HepG2 (cell line): ENCODE measurements around the gene CD36. TPM values are rescaled to one million over a fixed set of nuclear protein-coding genes. Genes with fewer than 3 reads are reported as not detected.
A peak's percentile ranks its signal among the peaks of the same experiment; 100 is the strongest.

Source experiments
- HINFP ChIP-seq: sonication (generic); formaldehyde crosslinking; IDR thresholded peaks from 2 replicates; pipeline ENCODE4 v1.4.0; 2020; ENCODE audit warnings: low read depth, mild to moderate bottlenecking, missing genetic modification reagents
- NR0B2 ChIP-seq: sonication (generic); formaldehyde crosslinking; IDR thresholded peaks from 2 replicates; pipeline ENCODE4 v1.4.0; 2020; ENCODE audit warnings: mild to moderate bottlenecking, missing genetic modification reagents
- PHF5A ChIP-seq: IDR thresholded peaks from one replicate; pipeline ENCODE4 v1.6.1; 2018; ENCODE audit warnings: low read depth, missing genetic modification reagents; ENCODE audit not compliant: unreplicated experiment
- SUZ12 ChIP-seq: fragments of 150-350 bp; IDR thresholded peaks from 2 replicates; pipeline ENCODE4 v1.6.1; 2014; ENCODE audit warnings: low read depth, low read length
- TBX3 ChIP-seq: fragments of 450-650 bp; IDR thresholded peaks from 2 replicates; pipeline ENCODE4 v1.6.1; 2017; ENCODE audit warnings: antibody characterized with exemption, mild to moderate bottlenecking, inconsistent platforms, borderline replicate concordance
- U2AF2 ChIP-seq: fragments of 200-400 bp; formaldehyde crosslinking; IDR thresholded peaks from 2 replicates; pipeline ENCODE4 v1.6.1; 2017; ENCODE audit warnings: low read depth, mild to moderate bottlenecking, low read length
- YEATS2 ChIP-seq: sonication (generic); formaldehyde crosslinking; IDR thresholded peaks from 2 replicates; pipeline ENCODE4 v1.4.0; 2020; ENCODE audit warnings: missing genetic modification reagents, borderline replicate concordance
- ZBTB33 ChIP-seq: sonication (generic); formaldehyde crosslinking; IDR thresholded peaks from 2 replicates; pipeline ENCODE4 v1.4.0; 2020; ENCODE audit warnings: missing genetic modification reagents
- ZNF136 ChIP-seq: sonication (generic); formaldehyde crosslinking; IDR thresholded peaks from 2 replicates; pipeline ENCODE4 v1.8.1; 2022; ENCODE audit warnings: low read depth, mild to moderate bottlenecking, moderate library complexity, missing genetic modification reagents
- ZNF3 ChIP-seq: IDR thresholded peaks from 2 replicates; pipeline ENCODE4 v1.7.0; 2017; ENCODE audit warnings: inconsistent platforms
- ZNF446 ChIP-seq: sonication (generic); formaldehyde crosslinking; IDR thresholded peaks from 2 replicates; pipeline ENCODE4 v1.5.0; 2020; ENCODE audit warnings: mild to moderate bottlenecking, missing genetic modification reagents
- ZNF530 ChIP-seq: sonication (generic); formaldehyde crosslinking; IDR thresholded peaks from 2 replicates; pipeline ENCODE4 v1.5.0; 2020; ENCODE audit warnings: low read depth, mild to moderate bottlenecking, missing genetic modification reagents
- ZNF629 ChIP-seq: sonication (generic); formaldehyde crosslinking; conservative IDR thresholded peaks from 2 replicates; pipeline ENCODE4 v1.5.0; 2020; ENCODE audit warnings: missing genetic modification reagents
- ZSCAN9 ChIP-seq: IDR thresholded peaks from 2 replicates; pipeline ENCODE4 v1.6.1; 2016; ENCODE audit warnings: borderline replicate concordance
- polyA plus RNA-seq, 8 experiments: library from polyadenylated mRNA; depleted of rRNA in 3 of 8; stranded (reverse) in 7 of 8; unstranded in 1 of 8; fragments of >200 nt; fragmentation: Illumina TruSeq in 4 of 8; extraction: Trizol in 4 of 8; gene quantifications; 2 replicates each; pipeline versions ENCODE4 v1.2.1 to v1.2.3, GENCODE V29; 2011 to 2016; ENCODE audit warnings: low read depth in 4 of 8, missing spikeins in 1 of 8, mixed read lengths in 1 of 8; ENCODE audit not compliant: insufficient read depth in 1 of 8
- total RNA-seq, 5 experiments: library from RNA; depleted of rRNA; stranded (reverse); fragments of >200 nt; fragmentation: Illumina TruSeq; extraction: Trizol; gene quantifications; 2 replicates each; pipeline ENCODE4 v1.2.3, GENCODE V29; 2016; ENCODE audit warnings: low read depth in 1 of 5
- TF ChIP-seq, protein P1 (sequence below): IDR thresholded peaks from 2 replicates; pipeline ENCODE4 v1.6.1; 2016; ENCODE audit warnings: control low read depth
- TF ChIP-seq, protein P2 (sequence below): sonication (generic); formaldehyde crosslinking; conservative IDR thresholded peaks from 2 replicates; pipeline ENCODE4 v1.8.0; 2022; ENCODE audit warnings: missing genetic modification reagents
- TF ChIP-seq, protein P3 (sequence below): sonication (generic); formaldehyde crosslinking; IDR thresholded peaks from 2 replicates; pipeline ENCODE4 v1.4.0; 2020; ENCODE audit warnings: low read depth, missing genetic modification reagents

Gene CD36
- total and polyA plus RNA-seq, 2 of the 13 experiments (the other 11 are each of a cell fraction or from before 2014, with no cell fraction given), result 2.8 to 4.8 TPM

GRCh38 chr7:80611779-80612178 is 26.7 kb upstream of the CD36 start (continued):
- no peak for TF ChIP-seq ZNF136 (CRISPR knock-in tag)
- no peak for TF ChIP-seq ZNF3 (CRISPR knock-in tag)
- no peak for TF ChIP-seq YEATS2
- TF ChIP-seq ZNF446 (CRISPR knock-in tag), result no peak
- TF ChIP-seq NR0B2 (CRISPR knock-in tag), result no peak
- TF ChIP-seq ZNF530 (CRISPR knock-in tag), result no peak
- no peak for TF ChIP-seq SUZ12
- TF ChIP-seq, protein P1, sequence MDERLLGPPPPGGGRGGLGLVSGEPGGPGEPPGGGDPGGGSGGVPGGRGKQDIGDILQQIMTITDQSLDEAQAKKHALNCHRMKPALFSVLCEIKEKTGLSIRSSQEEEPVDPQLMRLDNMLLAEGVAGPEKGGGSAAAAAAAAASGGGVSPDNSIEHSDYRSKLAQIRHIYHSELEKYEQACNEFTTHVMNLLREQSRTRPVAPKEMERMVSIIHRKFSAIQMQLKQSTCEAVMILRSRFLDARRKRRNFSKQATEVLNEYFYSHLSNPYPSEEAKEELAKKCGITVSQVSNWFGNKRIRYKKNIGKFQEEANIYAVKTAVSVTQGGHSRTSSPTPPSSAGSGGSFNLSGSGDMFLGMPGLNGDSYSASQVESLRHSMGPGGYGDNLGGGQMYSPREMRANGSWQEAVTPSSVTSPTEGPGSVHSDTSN (CRISPR knock-in tag), result no peak
- TF ChIP-seq ZBTB33 (CRISPR knock-in tag), result no peak
- TF ChIP-seq ZSCAN9 (CRISPR knock-in tag), result no peak
- TF ChIP-seq, protein P2, sequence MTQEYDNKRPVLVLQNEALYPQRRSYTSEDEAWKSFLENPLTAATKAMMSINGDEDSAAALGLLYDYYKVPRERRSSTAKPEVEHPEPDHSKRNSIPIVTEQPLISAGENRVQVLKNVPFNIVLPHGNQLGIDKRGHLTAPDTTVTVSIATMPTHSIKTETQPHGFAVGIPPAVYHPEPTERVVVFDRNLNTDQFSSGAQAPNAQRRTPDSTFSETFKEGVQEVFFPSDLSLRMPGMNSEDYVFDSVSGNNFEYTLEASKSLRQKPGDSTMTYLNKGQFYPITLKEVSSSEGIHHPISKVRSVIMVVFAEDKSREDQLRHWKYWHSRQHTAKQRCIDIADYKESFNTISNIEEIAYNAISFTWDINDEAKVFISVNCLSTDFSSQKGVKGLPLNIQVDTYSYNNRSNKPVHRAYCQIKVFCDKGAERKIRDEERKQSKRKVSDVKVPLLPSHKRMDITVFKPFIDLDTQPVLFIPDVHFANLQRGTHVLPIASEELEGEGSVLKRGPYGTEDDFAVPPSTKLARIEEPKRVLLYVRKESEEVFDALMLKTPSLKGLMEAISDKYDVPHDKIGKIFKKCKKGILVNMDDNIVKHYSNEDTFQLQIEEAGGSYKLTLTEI (CRISPR knock-in tag), result no peak
- TF ChIP-seq, protein P3, sequence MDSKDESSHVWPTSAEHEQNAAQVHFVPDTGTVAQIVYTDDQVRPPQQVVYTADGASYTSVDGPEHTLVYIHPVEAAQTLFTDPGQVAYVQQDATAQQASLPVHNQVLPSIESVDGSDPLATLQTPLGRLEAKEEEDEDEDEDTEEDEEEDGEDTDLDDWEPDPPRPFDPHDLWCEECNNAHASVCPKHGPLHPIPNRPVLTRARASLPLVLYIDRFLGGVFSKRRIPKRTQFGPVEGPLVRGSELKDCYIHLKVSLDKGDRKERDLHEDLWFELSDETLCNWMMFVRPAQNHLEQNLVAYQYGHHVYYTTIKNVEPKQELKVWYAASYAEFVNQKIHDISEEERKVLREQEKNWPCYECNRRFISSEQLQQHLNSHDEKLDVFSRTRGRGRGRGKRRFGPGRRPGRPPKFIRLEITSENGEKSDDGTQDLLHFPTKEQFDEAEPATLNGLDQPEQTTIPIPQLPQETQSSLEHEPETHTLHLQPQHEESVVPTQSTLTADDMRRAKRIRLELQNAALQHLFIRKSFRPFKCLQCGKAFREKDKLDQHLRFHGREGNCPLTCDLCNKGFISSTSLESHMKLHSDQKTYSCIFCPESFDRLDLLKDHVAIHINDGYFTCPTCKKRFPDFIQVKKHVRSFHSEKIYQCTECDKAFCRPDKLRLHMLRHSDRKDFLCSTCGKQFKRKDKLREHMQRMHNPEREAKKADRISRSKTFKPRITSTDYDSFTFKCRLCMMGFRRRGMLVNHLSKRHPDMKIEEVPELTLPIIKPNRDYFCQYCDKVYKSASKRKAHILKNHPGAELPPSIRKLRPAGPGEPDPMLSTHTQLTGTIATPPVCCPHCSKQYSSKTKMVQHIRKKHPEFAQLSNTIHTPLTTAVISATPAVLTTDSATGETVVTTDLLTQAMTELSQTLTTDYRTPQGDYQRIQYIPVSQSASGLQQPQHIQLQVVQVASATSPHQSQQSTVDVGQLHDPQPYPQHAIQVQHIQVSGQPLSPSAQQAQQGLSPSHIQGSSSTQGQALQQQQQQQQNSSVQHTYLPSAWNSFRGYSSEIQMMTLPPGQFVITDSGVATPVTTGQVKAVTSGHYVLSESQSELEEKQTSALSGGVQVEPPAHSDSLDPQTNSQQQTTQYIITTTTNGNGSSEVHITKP (CRISPR knock-in tag), result no peak
- peak; percentile 70 for TF ChIP-seq TBX3
- TF ChIP-seq ZNF629 (CRISPR knock-in tag), result no peak; the same call in 1 of the 2 replicates
- TF ChIP-seq U2AF2, result no peak
- no peak for TF ChIP-seq HINFP (CRISPR knock-in tag)
- TF ChIP-seq PHF5A (CRISPR knock-in tag), result peak; percentile 39
